Activated CD4-positive, alpha-beta T cell treated with anti-CD3 and anti-CD28 coated beads, Interleukin-2, amount 50 U/mL, for 48 hours (primary cell): ENCODE measurements around the gene MGAT5B.
A peak's percentile ranks its signal among the peaks of the same experiment; 100 is the strongest.

Experiments used
- DNase-seq, 2 experiments: peaks; one replicate each; pipeline ENCODE4 v3.0.0-alpha.2; 2020

Gene MGAT5B

GRCh38 chr17:76987486-76988093 is 119.4 kb downstream of the MGAT5B start:
- no peak for DNase-seq

DNA sequence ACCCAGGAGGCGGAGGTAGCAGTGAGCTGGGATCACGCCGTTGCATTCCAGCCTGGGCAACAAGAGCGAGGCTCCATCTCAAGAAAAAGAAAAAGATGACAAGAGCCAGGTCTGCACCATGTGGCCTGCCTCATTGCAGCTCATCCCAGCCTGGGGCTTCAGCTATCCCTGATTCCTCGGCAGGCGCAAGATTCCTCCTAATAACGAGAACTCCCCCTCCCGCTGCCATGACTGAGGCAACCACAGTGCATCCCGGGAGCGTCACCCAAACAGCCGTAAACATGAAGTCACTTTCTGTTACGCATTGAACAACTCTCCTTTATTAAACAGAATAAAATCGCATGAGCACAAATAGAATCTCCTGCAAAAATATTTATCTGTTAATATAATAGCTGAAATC is 120.6 kb downstream of the MGAT5B start:
- no peak for DNase-seq

- no peak for DNase-seq
Measured at GRCh38 chr17:76989519-76989918, 121.3 kb downstream of the MGAT5B start.

DNA sequence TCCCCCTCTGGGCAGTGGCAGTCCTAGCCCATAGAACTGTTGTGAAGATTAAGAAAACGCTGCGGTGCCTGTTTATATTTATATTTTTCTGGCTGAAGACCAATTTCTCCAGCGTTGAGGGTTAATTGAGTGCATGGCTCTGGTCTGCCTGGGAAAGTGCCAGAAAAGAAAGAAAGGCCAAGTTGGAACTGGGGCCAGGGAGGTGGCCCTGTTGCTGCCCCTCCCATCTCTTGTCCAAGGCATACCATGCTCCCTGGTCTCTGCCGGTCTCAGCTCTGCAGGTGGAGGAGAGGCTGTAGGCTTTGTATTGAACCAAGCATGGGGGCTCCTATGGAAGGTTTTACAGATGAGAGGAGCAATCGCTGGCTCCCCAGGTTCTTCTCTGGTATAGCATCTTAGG is 124.7 kb downstream of the MGAT5B start:
- DNase-seq = no peak

DNA sequence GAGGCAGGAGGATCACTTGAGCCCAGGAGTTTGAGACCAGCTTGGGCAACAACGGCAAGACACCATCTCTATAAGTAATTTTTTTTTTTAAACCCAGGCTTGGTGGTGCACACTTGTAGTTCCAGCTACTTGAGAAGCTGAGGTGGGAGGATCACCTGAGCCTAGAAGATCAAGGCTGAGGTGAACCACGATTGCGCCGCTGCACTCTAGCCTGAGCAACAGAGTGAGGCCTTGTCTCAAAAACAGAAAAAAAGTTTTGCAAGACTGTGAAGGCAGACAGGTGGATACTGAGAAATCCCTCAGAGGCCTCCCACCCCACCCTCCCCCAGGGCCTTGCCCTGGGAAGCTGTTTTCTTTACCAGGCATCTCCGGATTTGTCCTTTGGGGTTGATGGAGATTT is 125.4 kb downstream of the MGAT5B start:
- no peak for DNase-seq

DNA sequence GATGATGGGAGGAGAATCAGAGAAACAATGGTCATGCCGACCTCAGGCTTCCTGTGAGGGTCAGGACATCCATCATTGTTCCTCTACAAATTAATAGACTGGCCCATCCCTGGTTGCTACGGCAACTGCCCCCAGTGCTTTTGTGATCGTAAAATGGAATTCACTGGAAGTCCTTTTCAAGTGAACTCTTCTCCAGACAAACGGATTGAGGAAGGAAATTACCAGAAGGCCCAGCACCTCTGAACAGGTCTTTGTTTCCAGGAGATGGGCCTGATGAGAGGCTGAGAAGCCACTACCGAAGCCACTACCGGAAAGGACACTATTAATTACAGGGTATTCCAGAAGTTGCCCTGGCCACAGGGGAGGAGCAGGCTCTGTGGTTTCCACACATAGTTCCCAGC is 126.0 kb downstream of the MGAT5B start:
- DNase-seq = no peak

DNA sequence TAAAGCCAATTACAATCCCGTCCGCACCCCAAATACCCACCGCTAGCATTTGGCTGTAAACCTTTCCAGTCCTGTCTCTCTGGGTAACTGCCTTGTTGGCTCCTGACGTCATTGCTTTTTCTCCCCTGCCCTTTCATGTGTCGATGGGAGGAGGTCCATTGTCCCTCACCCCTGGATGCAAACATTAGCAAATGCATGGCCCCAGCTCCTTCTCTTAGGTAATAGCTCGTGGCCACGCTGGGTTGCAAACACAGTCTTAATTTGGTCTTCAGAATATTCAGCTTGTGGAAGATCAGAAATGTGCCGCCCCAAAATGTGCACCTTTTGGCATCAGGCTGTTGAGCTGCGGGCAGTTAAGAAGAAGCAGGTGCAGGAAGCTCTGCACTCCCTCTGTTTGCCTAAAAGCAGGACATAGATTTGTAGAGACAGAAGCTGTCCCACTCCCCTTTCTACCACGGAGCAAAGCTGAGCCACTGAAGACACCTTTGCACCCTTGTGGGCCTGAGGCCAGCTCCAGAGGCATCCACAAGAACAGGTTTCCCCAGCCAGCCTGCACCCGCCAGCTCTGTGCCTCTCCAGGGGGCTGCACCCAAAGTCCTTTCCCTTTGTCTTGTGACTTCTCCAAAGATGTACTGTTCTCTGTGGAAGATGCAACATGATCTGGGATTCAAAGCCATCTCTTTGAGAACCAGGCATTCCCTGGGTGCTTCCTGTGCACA is 127.3 kb downstream of the MGAT5B start:
- no peak for DNase-seq

GRCh38 chr17:76996741-76997694 is 128.8 kb downstream of the MGAT5B start:
- peak in 1 of 2 experiments; percentile 23 for DNase-seq

- DNase-seq = peak; percentile 33 to 45
Measured at GRCh38 chr17:76997981-76998531, 129.9 kb downstream of the MGAT5B start.

DNA sequence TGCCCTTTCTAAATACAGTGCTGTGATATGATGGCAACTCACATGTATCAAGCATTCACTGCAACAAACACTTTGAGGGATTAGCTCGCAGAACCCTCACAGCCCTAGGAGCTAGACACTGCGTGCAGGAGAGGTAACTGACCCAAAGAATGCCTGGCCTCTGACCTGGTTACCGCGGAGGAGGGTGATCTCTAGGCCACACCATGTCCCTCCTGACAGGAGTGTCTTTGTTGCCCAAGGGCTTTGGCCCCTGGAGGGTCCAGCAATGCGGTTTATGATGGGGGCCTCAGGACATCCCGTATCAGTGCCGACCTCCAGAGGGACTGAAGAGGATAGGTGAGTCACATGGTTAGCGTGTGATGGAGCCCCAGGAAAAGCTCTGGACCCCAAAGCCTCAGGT is 130.6 kb downstream of the MGAT5B start:
- DNase-seq = no peak
